GM21360 (cell line): ENCODE results near the gene ATG7.

Experiments used
- ATAC-seq: cut with Tn5 transposase; IDR thresholded peaks from one replicate; pipeline ENCODE4 v1.9.1; 2021; ENCODE audit warnings: mild to moderate bottlenecking, moderate library complexity; ENCODE audit not compliant: unreplicated experiment

The ATG7 gene

GRCh38 chr3:11271986-11272904, at the start of gene ATG7:
ATG7 (plus strand) TSS chr3:11272397; CDS start chr3:11298696, 26,299 bp downstream.
- peak; percentile 95 for ATAC-seq

GRCh38 chr3:11224010-11224409, 48.2 kb upstream of the ATG7 start:
- ATAC-seq = no peak

- no peak for ATAC-seq
Observed at GRCh38 chr3:11224870-11225229, 47.3 kb upstream of the ATG7 start.

GRCh38 chr3:11226042-11226370, 46.2 kb upstream of the ATG7 start:
- ATAC-seq = no peak

- ATAC-seq = no peak
Observed at GRCh38 chr3:11228041-11228440, 44.2 kb upstream of the ATG7 start.

- no peak for ATAC-seq
Observed at GRCh38 chr3:11230125-11230524, 42.1 kb upstream of the ATG7 start.

GRCh38 chr3:11230832-11231231, 41.4 kb upstream of the ATG7 start:
- no peak for ATAC-seq

GRCh38 chr3:11235385-11235784, 36.8 kb upstream of the ATG7 start:
- no peak for ATAC-seq

- no peak for ATAC-seq
Observed at GRCh38 chr3:11236588-11237461, 35.4 kb upstream of the ATG7 start.

- no peak for ATAC-seq
Observed at GRCh38 chr3:11238060-11238459, 34.1 kb upstream of the ATG7 start.

- ATAC-seq = no peak
Observed at GRCh38 chr3:11238880-11239279, 33.3 kb upstream of the ATG7 start.

- no peak for ATAC-seq
Observed at GRCh38 chr3:11239796-11240195, 32.4 kb upstream of the ATG7 start.

- no peak for ATAC-seq
Observed at GRCh38 chr3:11240496-11240895, 31.7 kb upstream of the ATG7 start.

GRCh38 chr3:11244121-11244677, 28.0 kb upstream of the ATG7 start:
- ATAC-seq = no peak

GRCh38 chr3:11245276-11245675, 26.9 kb upstream of the ATG7 start:
- ATAC-seq = no peak

GRCh38 chr3:11245827-11246662, 26.2 kb upstream of the ATG7 start:
- ATAC-seq = no peak

- ATAC-seq = no peak
Observed at GRCh38 chr3:11246663-11246970, 25.6 kb upstream of the ATG7 start.

- no peak for ATAC-seq
Observed at GRCh38 chr3:11247362-11247761, 24.8 kb upstream of the ATG7 start.

- no peak for ATAC-seq
Observed at GRCh38 chr3:11248596-11248995, 23.6 kb upstream of the ATG7 start.

GRCh38 chr3:11250902-11251806, 21.0 kb upstream of the ATG7 start:
- ATAC-seq = no peak
